Osteocyte (in vitro differentiated cells): ENCODE results near the gene NUDCD3. TPM values are rescaled to one million over a fixed set of nuclear protein-coding genes. Genes with fewer than 3 reads are reported as not detected.

Experiments
- DNase-seq: peaks from one replicate; pipeline ENCODE4 v3.0.0; 2021; ENCODE audit warnings: mixed read lengths; ENCODE audit not compliant: unreplicated experiment; ENCODE audit errors: extremely low spot score
- H3K27ac Mint-ChIP-seq: one replicate; pipeline ENCODE4 v1.8.0; 2021; ENCODE audit warnings: mild to moderate bottlenecking, mixed read lengths; ENCODE audit not compliant: unreplicated experiment
- H3K27me3 Mint-ChIP-seq: one replicate; pipeline ENCODE4 v1.8.0; 2021; ENCODE audit warnings: mixed read lengths; ENCODE audit not compliant: unreplicated experiment
- H3K36me3 Mint-ChIP-seq: one replicate; pipeline ENCODE4 v1.8.0; 2021; ENCODE audit warnings: mixed read lengths; ENCODE audit not compliant: unreplicated experiment
- H3K4me1 Mint-ChIP-seq: one replicate; pipeline ENCODE4 v1.8.0; 2021; ENCODE audit warnings: mixed read lengths; ENCODE audit not compliant: unreplicated experiment
- H3K4me3 Mint-ChIP-seq: one replicate; pipeline ENCODE4 v1.8.0; 2021; ENCODE audit warnings: mild to moderate bottlenecking, moderate library complexity, mixed read lengths; ENCODE audit not compliant: unreplicated experiment
- H3K9me3 Mint-ChIP-seq: one replicate; pipeline ENCODE4 v1.8.0; 2021; ENCODE audit warnings: mixed read lengths; ENCODE audit not compliant: unreplicated experiment
- CTCF ChIP-seq: fragments of 200-600 bp; sonication (generic); IDR thresholded peaks from 2 replicates; pipeline ENCODE4 v1.5.0; 2021; ENCODE audit warnings: antibody characterized with exemption, mild to moderate bottlenecking, moderate library complexity
- total RNA-seq: library from RNA; stranded (reverse); gene quantifications from 2 replicates; pipeline ENCODE4 v1.2.1, GENCODE V29; 2021

NUDCD3 gene
- total RNA-seq, 1 donor from 2014 or later = 112 TPM

GRCh38 chr7:44496385-44496784 is 5.9 kb upstream of the NUDCD3 start:
- Mint-ChIP-seq H3K4me1 (no peaks in the 10 kb centered on the region), H3K36me3 (no peaks in the 10 kb centered on the region), H3K4me3 (no peak overlapping the region), H3K27me3 (peaks cover 46% of the 10 kb centered on the region), H3K27ac (no peak overlapping the region), H3K9me3 (no peaks in the 10 kb centered on the region)
- no peak for DNase-seq
- no peak for TF ChIP-seq CTCF

- no peak for DNase-seq
- Mint-ChIP-seq H3K36me3 (no peaks in the 10 kb centered on the region), H3K27me3 (peaks cover 36% of the 10 kb centered on the region), H3K27ac (no peak overlapping the region), H3K9me3 (no peaks in the 10 kb centered on the region), H3K4me1 (peaks cover 5% of the 10 kb centered on the region), H3K4me3 (no peak overlapping the region)
- TF ChIP-seq CTCF = no peak
Observed at GRCh38 chr7:44494960-44495359, 4.5 kb upstream of the NUDCD3 start.

- DNase-seq = no peak
- no peak for TF ChIP-seq CTCF
- H3K36me3 Mint-ChIP-seq = peaks cover 3% of the 10 kb centered on the region
- H3K27ac Mint-ChIP-seq = peak overlapping the region; percentile 95
- H3K9me3 Mint-ChIP-seq = no peaks in the 10 kb centered on the region
- peak overlapping the region; percentile 84 for H3K4me3 Mint-ChIP-seq
- H3K27me3 Mint-ChIP-seq = peaks cover 14% of the 10 kb centered on the region
- H3K4me1 Mint-ChIP-seq = peaks cover 30% of the 10 kb centered on the region
Observed at GRCh38 chr7:44491229-44491628, 771 bp upstream of the NUDCD3 start.

GRCh38 chr7:44489955-44490350 is 505 bp downstream of the NUDCD3 start:
- Mint-ChIP-seq H3K4me3 (peak overlapping the region; percentile 84), H3K36me3 (peaks cover 7% of the 10 kb centered on the region), H3K27ac (peak overlapping the region; percentile 95), H3K27me3 (peaks cover 5% of the 10 kb centered on the region), H3K4me1 (peaks cover 35% of the 10 kb centered on the region), H3K9me3 (no peaks in the 10 kb centered on the region)
- no peak for DNase-seq
- no peak for TF ChIP-seq CTCF

GRCh38 chr7:44488955-44489354 is 1.5 kb downstream of the NUDCD3 start:
- peak overlapping the region; percentile 84 for H3K4me3 Mint-ChIP-seq

More at GRCh38 chr7:44488955-44489354, 1.5 kb downstream of the NUDCD3 start:
- no peak for DNase-seq
- Mint-ChIP-seq H3K27ac (no peak overlapping the region), H3K9me3 (no peaks in the 10 kb centered on the region), H3K27me3 (no peaks in the 10 kb centered on the region), H3K36me3 (peaks cover 15% of the 10 kb centered on the region), H3K4me1 (peaks cover 35% of the 10 kb centered on the region)
- no peak for TF ChIP-seq CTCF
